ENCODE data around the gene NAA15.
"Not testable (repeated sequence)": the region's sequence is repeated elsewhere in the genome, so short reads cannot be mapped to it uniquely, and the experiment has no call there.

NAA15 gene

GRCh38 chr4:139368998-139369397 lies 67.7 kb downstream of the NAA15 start:
- no peak for DNase-seq

- DNase-seq: no peak
Measured at GRCh38 chr4:139374251-139374650, 72.9 kb downstream of the NAA15 start.

GRCh38 chr4:139386421-139386820 lies 85.1 kb downstream of the NAA15 start:
- DNase-seq: no peak

GRCh38 chr4:139389102-139389501 lies 87.8 kb downstream of the NAA15 start:
- no peak for DNase-seq

- DNase-seq: no peak
Measured at GRCh38 chr4:139389991-139390390, 88.7 kb downstream of the NAA15 start.

DNA sequence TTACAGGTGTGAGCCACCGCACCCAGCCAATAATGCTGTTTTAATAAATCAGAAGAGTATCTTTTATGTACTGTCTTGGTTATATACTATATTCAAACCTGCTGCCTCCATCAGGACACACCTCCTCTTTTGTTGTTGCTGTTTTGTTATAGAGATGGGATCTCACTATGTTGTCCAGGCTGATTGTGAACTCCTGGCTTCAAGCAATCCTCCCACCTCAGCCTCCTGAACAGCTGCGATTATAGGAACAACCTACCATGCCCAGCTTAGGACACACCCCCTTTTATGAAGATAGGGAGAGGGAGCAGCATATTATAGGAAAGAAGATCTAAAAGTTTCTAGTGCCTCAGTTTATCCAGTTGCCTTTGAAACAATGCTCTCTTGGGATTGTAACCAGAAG lies 90.4 kb downstream of the NAA15 start:
- no peak for DNase-seq

- no peak for DNase-seq
Measured at GRCh38 chr4:139392797-139393196, 91.5 kb downstream of the NAA15 start.

DNA sequence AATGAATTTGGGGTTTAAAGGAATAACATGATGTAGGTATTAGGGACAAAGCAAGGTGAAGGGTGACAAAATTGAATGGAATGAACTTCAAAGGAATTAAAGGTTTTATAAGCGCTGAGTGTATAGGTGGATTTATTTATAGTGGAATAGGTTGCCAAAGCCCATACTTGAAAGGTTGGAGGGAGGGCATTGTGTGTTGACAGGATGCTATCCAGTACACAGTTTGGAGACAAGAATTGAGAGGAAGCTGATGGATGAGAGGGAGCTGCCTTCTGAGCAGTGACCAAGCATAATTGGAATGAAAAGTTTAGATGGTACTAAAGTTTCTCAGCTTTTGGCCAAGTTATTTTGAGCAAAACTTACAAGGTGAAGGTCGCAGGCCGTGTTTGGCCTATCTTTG lies 100.1 kb downstream of the NAA15 start:
- no peak for DNase-seq

GRCh38 chr4:139402436-139402835 lies 101.1 kb downstream of the NAA15 start:
- no peak for DNase-seq

DNA sequence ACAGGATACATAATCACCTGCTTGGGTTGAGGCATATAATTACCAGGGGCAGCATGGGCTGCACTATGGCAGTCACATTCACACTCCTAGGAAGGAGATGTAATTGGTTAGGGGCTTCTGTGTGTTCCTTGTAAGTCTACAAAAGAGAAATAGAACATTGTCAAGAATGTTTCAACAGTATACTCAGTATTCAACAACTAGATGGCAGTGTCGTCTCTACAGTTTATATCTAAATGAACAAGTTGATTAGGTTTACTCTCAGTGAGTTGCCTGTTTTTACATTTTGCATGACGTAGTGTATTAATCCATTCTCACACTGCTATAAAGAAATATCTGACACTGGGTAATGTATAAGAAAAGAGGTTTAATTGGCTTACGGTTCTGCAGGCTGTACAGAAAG lies 102.2 kb downstream of the NAA15 start:
- no peak for DNase-seq

DNA sequence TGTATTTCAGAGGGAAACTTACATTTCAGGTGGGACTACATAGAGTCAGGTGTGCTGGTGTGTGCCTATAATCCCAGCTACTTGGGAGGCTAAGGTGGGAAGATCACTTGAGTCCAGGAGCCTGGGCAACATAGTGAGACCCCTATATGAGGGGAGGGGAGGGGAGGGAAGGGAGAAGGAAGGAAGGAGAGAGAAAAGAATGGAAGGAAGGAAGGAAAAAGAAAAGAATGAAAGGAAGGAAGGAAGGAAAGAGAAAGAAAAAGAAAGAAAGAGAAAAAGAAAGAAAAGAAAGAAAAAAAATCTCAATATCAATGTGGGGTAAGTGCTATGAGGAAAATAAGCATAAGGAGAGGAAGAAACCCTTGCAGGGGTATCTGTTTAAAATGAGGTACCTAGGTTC lies 109.0 kb downstream of the NAA15 start:
- DNase-seq: no peak

GRCh38 chr4:139414671-139415210 lies 113.4 kb downstream of the NAA15 start:
- DNase-seq: not testable (repeated sequence)

GRCh38 chr4:139416073-139416673 lies 114.9 kb downstream of the NAA15 start:
- DNase-seq: no peak

GRCh38 chr4:139419388-139419914 lies 118.1 kb downstream of the NAA15 start:
- DNase-seq: no peak

DNA sequence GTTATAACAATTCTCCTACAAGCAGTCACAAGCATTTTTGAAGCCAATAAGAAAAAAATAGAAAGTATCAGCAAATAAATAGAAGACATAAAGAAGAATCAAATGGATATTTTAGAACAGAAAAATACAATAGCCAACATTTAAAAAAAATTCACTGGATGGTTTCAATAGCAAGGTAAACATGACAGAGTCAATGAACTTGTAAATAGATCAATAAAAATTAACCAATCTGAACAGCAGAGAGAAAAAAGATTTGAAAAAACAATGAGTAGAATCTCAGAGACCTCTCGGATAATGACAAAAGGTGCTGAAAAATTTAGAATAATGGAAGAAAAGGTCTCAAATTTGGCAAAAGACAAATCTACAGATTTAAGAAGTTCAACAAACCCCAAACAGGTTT lies 119.3 kb downstream of the NAA15 start:
- no peak for DNase-seq

GRCh38 chr4:139436122-139436521 lies 134.8 kb downstream of the NAA15 start:
- DNase-seq: no peak

DNA sequence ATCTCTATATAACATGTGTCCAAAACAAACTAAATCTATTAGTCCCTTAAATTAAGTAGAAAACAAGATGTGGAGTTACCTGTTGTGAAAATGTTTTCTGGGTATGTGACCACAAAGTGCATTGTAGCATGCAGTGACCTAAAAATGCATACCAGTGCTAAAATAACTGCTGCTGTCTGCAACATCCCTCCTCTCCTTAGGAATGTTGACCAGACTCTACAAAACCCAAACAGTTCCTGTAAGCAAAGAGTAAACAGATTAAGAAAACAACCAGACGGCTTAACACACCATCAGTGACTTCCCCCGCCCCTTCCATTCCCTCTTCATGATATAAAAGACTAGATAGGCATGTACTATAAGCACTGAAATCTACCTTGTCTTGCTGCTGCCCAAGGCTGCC lies 136.8 kb downstream of the NAA15 start:
- no peak for DNase-seq

- DNase-seq: no peak
Measured at GRCh38 chr4:139441029-139441428, 139.7 kb downstream of the NAA15 start.

DNA sequence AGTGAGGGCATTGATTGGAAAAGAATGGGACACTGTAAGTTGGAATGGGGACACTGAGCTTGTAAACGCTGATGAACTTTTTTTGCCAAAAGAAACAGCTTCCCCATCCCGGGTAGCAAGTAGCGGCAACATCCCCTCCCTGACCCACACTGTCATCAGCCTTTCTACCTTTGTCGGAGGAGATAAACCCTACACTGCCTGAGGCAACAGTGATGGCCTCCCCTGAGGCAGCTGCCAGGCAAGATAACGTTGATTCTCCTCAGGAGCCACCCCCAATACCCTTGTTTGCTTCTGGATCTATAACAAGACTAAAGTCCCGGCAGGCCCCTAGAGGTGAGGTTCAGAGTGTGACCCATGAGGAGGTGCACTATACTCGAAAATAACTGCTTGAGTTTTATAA lies 142.4 kb downstream of the NAA15 start:
- no peak for DNase-seq

GRCh38 chr4:139444881-139445280 lies 143.6 kb downstream of the NAA15 start:
- DNase-seq: not testable (repeated sequence)

DNA sequence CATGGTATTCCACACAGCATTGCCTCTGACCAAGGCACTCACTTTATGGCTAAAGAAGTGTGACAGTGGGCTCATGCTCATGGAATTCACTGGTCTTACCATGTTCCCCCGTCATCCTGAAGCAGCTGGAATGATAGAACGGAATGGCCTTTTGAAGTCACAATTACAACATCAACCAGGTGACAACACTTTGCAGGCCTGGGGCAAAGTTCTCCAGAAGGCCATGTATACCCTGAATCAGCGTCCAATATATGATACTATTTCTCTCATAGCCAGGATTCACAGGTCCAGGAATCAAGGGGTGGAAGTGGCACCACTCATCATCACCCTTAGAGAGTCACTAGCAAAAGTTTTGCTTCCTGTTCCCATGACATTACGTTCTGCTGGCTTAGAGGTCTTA lies 145.8 kb downstream of the NAA15 start:
- not testable (repeated sequence) for DNase-seq

GRCh38 chr4:139450586-139450985 lies 149.3 kb downstream of the NAA15 start:
- no peak for DNase-seq

DNA sequence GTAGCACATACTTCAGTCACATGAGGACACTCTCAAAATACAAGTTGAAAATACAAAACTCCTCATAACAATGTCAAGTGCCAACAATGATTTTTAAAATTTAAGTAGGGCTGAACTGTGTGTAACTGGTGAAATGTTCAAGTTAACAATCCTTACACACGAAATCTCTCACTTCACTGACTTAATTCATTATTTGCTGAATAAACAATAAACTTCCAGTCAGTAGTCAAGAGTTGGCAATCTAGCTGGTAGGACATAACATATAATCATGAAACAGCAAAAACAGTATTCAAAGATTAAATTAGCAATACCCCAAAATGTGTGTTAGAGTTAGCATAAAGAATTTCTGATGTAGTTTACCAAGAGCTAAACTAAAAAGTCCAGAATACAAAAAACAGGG lies 150.7 kb downstream of the NAA15 start:
- DNase-seq: no peak

DNA sequence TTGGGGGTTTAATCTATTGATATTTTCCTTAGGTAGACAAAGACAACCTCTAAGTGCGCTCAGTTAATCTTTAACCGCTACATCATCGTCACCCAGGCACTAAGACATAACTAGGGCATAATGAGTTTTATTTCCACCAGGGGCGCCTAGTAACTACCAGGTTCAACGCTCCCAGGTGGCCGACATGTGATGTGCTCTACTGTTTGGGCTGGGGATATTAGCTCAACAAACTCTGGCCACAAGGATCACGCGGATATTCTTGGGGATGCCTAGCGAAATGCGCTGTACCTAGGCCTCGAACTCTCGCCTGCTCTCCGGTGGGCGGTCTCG lies 151.7 kb downstream of the NAA15 start:
- no peak for DNase-seq
